ENCODE data around the gene TARS3. TPM values are rescaled to one million over a fixed set of nuclear protein-coding genes. Genes with fewer than 3 reads are reported as not detected.

TARS3 gene
- total RNA-seq, 4 donors from 2014 or later, result 17.3 to 31.3 (median 27.7) TPM

- TF ChIP-seq CTCF (IDR thresholded peaks at IDR 0.05; ENCODE audit: low read depth), result no peak
Observed at GRCh38 chr15:101651554-101652097, 72.6 kb downstream of the TARS3 start.

GRCh38 chr15:101650145-101650544 is 74.1 kb downstream of the TARS3 start:
- no peak for TF ChIP-seq CTCF (IDR thresholded peaks at IDR 0.05; ENCODE audit: low read depth)

- TF ChIP-seq CTCF (IDR thresholded peaks at IDR 0.05; ENCODE audit: low read depth), result no peak
Observed at GRCh38 chr15:101648356-101648755, 75.9 kb downstream of the TARS3 start.

- TF ChIP-seq CTCF (IDR thresholded peaks at IDR 0.05; ENCODE audit: low read depth), result no peak
Observed at GRCh38 chr15:101647251-101647650, 77.0 kb downstream of the TARS3 start.

- no peak for TF ChIP-seq CTCF (IDR thresholded peaks at IDR 0.05; ENCODE audit: low read depth)
Observed at GRCh38 chr15:101646672-101647071, 77.6 kb downstream of the TARS3 start.

GRCh38 chr15:101642361-101642760 is 81.9 kb downstream of the TARS3 start:
- TF ChIP-seq CTCF (IDR thresholded peaks at IDR 0.05; ENCODE audit: low read depth), result no peak

- TF ChIP-seq CTCF (IDR thresholded peaks at IDR 0.05; ENCODE audit: low read depth), result no peak
Observed at GRCh38 chr15:101641894-101642293, 82.4 kb downstream of the TARS3 start.

Measured in subcutaneous adipose tissue (tissue), 4 donors.